ENCODE data around the gene TMEM232.
"Not testable (repeated sequence)": the region's sequence is repeated elsewhere in the genome, so short reads cannot be mapped to it uniquely, and the experiment has no call there.

The TMEM232 gene

DNA sequence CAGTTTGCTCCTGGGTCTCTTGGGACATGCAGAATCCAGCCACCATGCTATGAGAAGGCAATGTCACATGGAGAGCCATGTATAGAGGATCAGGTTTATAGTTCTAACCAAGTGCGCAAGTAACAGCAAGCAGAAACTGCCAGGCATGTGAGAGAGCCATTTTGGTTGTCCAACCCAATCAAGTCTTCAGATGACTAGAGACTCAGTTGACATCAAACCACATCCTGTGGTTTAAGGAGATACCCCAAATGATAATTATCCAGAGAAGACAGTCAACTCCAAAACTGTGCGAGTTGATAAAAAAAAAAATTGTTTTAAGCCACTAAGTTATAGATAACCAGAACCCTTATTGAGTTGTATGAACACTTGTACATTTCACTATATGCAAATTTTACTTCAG is 40.2 kb downstream of the TMEM232 start:
- TF ChIP-seq CTCF (IDR thresholded peaks at IDR 0.05; ENCODE audit: low read depth, low read length, missing control alignments): no peak
- no peak for DNase-seq (ENCODE audit: extremely low read depth, low read depth)
- no peak overlapping the region for H3K4me3 ChIP-seq (replicated peaks; ENCODE audit: low read depth, low read length)

GRCh38 chr5:110681953-110682352 is 44.5 kb downstream of the TMEM232 start:
- TF ChIP-seq CTCF (IDR thresholded peaks at IDR 0.05; ENCODE audit: low read depth, low read length, missing control alignments): no peak
- no peak overlapping the region for H3K4me3 ChIP-seq (replicated peaks; ENCODE audit: low read depth, low read length)
- DNase-seq (ENCODE audit: extremely low read depth, low read depth): no peak

DNA sequence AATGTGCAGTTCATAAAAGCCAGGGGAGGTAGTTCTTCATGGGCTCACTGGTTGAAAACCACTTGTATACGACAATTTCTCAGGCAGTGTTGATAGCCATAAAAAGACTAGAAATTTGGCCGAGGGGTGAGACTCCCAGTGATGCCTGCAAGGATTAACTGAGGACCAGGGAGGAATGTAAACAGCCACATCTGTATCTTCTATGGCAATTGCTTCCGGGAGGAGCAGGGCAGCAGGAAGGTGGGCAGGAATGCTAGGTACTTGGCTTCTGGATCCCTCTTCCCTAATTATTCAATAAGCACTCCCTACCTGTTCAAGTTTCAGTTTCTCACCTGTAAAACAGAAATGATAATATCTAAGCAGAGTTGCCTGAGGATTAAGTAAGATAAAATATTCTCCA is 45.4 kb downstream of the TMEM232 start:
- TF ChIP-seq CTCF (IDR thresholded peaks at IDR 0.05; ENCODE audit: low read depth, low read length, missing control alignments): no peak
- no peak overlapping the region for H3K4me3 ChIP-seq (replicated peaks; ENCODE audit: low read depth, low read length)
- DNase-seq (ENCODE audit: extremely low read depth, low read depth): no peak

- not testable (repeated sequence) for H3K4me3 ChIP-seq (replicated peaks; ENCODE audit: low read depth, low read length); DNase-seq (ENCODE audit: extremely low read depth, low read depth)
These were observed 49.9 kb downstream of the TMEM232 start for GRCh38 chr5:110676554-110676953.

DNA sequence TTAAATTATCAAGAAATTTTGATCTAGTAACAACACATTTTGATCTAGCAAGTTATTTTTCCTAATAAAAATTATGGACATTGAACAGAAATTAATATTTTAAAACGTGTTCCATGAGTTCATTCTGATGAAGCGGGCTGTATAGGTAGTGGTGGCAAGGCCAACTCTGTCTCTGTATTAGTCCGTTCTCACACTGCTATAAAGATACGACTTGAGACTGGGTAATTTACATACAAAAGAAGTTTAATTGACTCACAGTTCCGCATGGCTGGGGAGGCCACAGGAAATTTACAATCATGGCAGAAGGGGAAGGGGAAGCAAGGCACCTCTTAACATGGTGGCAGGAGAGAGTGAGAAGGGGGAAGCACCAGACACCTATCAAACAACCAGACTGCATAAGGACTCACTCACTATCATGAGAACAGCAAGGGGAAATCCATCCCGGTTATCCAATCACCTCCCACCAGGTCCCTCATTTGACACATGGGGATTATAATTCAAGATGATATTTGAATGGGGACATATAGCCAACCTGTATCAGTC is 61.2 kb downstream of the TMEM232 start:
- TF ChIP-seq CTCF (IDR thresholded peaks at IDR 0.05; ENCODE audit: low read depth, low read length, missing control alignments): no peak
- no peak overlapping the region for H3K4me3 ChIP-seq (replicated peaks; ENCODE audit: low read depth, low read length)
- no peak for DNase-seq (ENCODE audit: extremely low read depth, low read depth)

DNA sequence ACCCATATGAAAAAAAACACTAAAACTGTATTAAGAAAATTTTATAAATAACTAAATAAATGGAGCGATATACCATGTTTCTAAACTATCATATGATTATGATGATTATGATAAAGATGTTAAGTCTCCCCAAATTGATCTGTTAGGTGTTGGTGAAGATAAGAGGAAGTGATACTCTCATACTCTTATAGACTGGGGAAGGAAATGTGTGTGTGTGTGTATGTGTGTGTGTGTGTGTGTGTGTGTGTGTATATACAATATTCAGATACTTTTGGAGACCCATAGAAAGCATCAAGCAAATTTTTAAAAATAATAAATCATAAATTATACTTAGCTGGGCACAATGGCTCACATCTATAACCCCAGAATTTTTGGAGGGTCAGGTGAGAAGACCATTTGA is 62.9 kb downstream of the TMEM232 start:
- no peak for DNase-seq (ENCODE audit: extremely low read depth, low read depth)
- no peak for TF ChIP-seq CTCF (IDR thresholded peaks at IDR 0.05; ENCODE audit: low read depth, low read length, missing control alignments)
- no peak overlapping the region for H3K4me3 ChIP-seq (replicated peaks; ENCODE audit: low read depth, low read length)

DNA sequence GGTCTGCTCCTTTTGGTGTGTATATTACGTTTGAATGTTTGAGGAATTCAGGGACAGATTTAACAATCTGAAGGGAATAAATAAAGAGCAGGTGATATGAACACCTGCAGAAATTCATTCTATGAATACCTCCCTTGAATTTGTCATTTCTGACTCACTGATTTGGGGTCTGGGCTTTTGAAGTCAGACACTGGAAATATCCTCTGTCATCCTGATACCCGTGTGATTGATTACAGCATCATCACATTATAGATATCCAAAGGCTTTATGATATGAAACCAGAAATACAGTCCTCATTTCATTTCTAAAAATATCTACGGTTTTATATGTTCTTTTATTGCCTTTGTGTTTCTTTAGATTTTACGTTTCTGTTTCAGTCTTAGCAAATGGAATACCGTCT is 68.5 kb downstream of the TMEM232 start:
- TF ChIP-seq CTCF (IDR thresholded peaks at IDR 0.05; ENCODE audit: low read depth, low read length, missing control alignments): no peak
- no peak for DNase-seq (ENCODE audit: extremely low read depth, low read depth)
- H3K4me3 ChIP-seq (replicated peaks; ENCODE audit: low read depth, low read length): no peak overlapping the region
